PC-3 (cell line): Measurements from ENCODE around the gene EFR3B. TPM values are rescaled to one million over a fixed set of nuclear protein-coding genes. Genes with fewer than 3 reads are reported as not detected.
A peak's percentile ranks its signal among the peaks of the same experiment; 100 is the strongest.

Source experiments
- ATAC-seq: fragments of 200-7000 bp; cut with Tn5 transposase; 2 replicates; pipeline ENCODE4 v1.9.1; 2020; ENCODE audit warnings: mild to moderate bottlenecking, moderate library complexity
- BruUV-seq: library from RNA; stranded (reverse); fragments of 400-500 nt; replicated peaks from 2 replicates; lab custom pipeline; 2021; lab: Mats Ljungman, UMichigan
- CTCF ChIA-PET: fragments of 300-600 bp; sonication (Branson Sonifier 250); formaldehyde crosslinking; loops from one replicate; lab custom pipeline; 2022; ENCODE audit warnings: antibody characterized with exemption; lab: Charles Lee
- POLR2A ChIA-PET: fragments of 300-600 bp; sonication (Branson Sonifier 250); formaldehyde crosslinking; loops from one replicate; lab custom pipeline; 2022; ENCODE audit warnings: antibody characterized with exemption; ENCODE audit not compliant: unreplicated experiment; lab: Charles Lee
- DNase-seq: peaks from one replicate; pipeline ENCODE4 v3.0.0-alpha.2; 2015
- H2AFZ ChIP-seq: fragments of 300-600 bp; sonication (generic); 2 replicates; pipeline ENCODE4 v1.6.0; 2016; ENCODE audit warnings: antibody characterized with exemption, low read length
- H3F3A ChIP-seq: fragments of 300-600 bp; sonication (generic); one replicate; pipeline ENCODE4 v1.6.0; 2017; ENCODE audit warnings: antibody characterized with exemption, low read length, control low read depth, mild to moderate bottlenecking; ENCODE audit not compliant: unreplicated experiment
- H3K27ac ChIP-seq: fragments of 300-600 bp; sonication (generic); 2 replicates; pipeline ENCODE4 v1.5.1; 2016; ENCODE audit warnings: mild to moderate bottlenecking, low read length
- H3K27me3 ChIP-seq: fragments of 300-600 bp; sonication (generic); 2 replicates; pipeline ENCODE4 v1.6.1; 2016; ENCODE audit warnings: low read length, mixed read lengths
- H3K36me3 ChIP-seq: fragments of 300-600 bp; sonication (generic); 2 replicates; pipeline ENCODE4 v1.6.1; 2016; ENCODE audit warnings: low read depth, mixed run types, low read length, mixed read lengths
- H3K4me1 ChIP-seq: fragments of 300-600 bp; sonication (generic); 2 replicates; pipeline ENCODE4 v1.5.1; 2016; ENCODE audit warnings: low read length; ENCODE audit not compliant: insufficient read depth
- H3K4me2 ChIP-seq: fragments of 300-600 bp; sonication (generic); 2 replicates; pipeline ENCODE4 v1.6.0; 2016; ENCODE audit warnings: low read length
- H3K4me3 ChIP-seq: fragments of 300-600 bp; sonication (generic); 2 replicates; pipeline ENCODE4 v1.5.1; 2016; ENCODE audit warnings: mild to moderate bottlenecking, low read length, mixed read lengths
- H3K79me2 ChIP-seq: fragments of 300-600 bp; sonication (generic); 2 replicates; pipeline ENCODE4 v1.6.1; 2017; ENCODE audit warnings: low read length, mixed read lengths
- H3K9ac ChIP-seq: fragments of 300-600 bp; sonication (generic); 2 replicates; pipeline ENCODE4 v1.6.0; 2016; ENCODE audit warnings: mild to moderate bottlenecking, low read length
- H3K9me2 ChIP-seq: fragments of 300-600 bp; sonication (generic); replicated peaks from 2 replicates; pipeline ENCODE4 v1.6.1; 2016; ENCODE audit warnings: mixed run types, low read length, mixed read lengths
- H3K9me3 ChIP-seq: fragments of 300-600 bp; sonication (generic); 2 replicates; pipeline ENCODE4 v1.6.1; 2016; ENCODE audit warnings: low read length, mixed read lengths
- H4K20me1 ChIP-seq: fragments of 300-600 bp; sonication (generic); 2 replicates; pipeline ENCODE4 v1.6.1; 2016; ENCODE audit warnings: low read length, mixed read lengths
- CTCF ChIP-seq: fragments of 300-600 bp; sonication (generic); conservative IDR thresholded peaks from 2 replicates; pipeline ENCODE4 v1.5.1; 2017; ENCODE audit warnings: antibody characterized with exemption, low read depth, mild to moderate bottlenecking, low read length
- EZH2 ChIP-seq: fragments of 300-600 bp; sonication (generic); IDR thresholded peaks from one replicate; pipeline ENCODE4 v1.6.1; 2017; ENCODE audit warnings: antibody characterized with exemption, mild to moderate bottlenecking, low read length; ENCODE audit not compliant: unreplicated experiment
- EZH2phosphoT487 ChIP-seq: fragments of 300-600 bp; sonication (generic); IDR thresholded peaks from 2 replicates; pipeline ENCODE4 v1.6.1; 2018; ENCODE audit warnings: mild to moderate bottlenecking, antibody characterized with exemption, low read length, borderline replicate concordance
- intact Hi-C: fragments of 100-400 bp; cut with micrococcal nuclease; formaldehyde crosslinking; loops from 2 replicates; pipeline ENCODE4 v1.9.0; 2023
- total RNA-seq: library from RNA; depleted of rRNA; stranded (reverse); fragments of >200 nt; gene quantifications from 2 replicates; pipeline ENCODE4 v1.2.3, GENCODE V29; 2014

EFR3B gene
- total RNA-seq, 1 experiment from 2014 or later, result 4.6 TPM

DNA sequence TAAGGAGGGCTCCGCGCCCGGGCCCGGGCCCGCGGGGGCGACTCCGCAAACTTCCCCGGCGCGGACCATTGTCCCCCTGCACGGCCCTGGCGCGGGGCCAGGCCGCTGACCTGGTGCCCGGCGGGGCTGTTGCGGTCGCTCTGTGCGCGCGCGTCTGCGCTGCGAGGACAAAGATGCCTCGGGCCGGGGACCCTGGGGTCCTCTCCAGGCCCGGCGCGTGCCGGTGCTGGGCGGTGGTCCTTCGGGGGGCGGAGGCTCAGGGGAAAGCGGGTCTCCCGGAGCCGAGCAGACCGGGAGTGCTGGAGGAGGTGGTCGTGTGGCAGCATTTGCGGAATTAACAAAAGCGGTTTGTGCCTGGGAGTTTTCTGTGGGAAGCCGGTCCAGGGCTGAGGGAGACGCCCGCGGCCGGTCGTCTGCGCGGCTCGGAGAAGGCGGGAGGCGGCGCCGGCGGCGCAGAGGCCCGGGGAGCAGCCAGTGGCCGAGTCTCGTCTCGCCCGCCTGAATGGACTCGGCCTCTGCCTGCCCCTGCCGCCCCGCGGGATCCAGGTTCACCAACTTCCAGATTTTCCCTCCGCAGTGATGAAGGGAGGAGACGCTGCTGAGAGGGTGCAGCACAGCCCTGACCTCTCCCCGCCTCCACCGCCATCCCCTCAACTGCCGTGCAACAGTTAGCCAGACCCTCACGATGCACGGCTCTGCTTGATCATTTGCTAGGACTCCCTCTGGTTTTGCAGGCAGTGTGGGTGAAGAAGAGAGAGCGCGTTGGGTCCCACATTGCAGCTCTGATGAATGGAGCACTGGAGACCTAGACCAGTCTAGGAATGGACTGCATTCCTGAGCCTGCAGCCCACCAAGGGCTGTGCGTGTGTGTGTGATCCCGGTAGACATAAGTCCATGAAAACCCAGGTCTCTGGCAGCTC is 705 bp downstream of the EFR3B start:
- Histone ChIP-seq H3K4me1 (peaks cover 29% of the 10 kb centered on the region), H3F3A (no peaks in the 10 kb centered on the region), H3K9ac (peak overlapping the region; percentile 47), H3K27ac (no peak overlapping the region), H3K27me3 (no peaks in the 10 kb centered on the region), H3K9me3 (no peaks in the 10 kb centered on the region), H2AFZ (peak overlapping the region; percentile 99), H3K9me2 (no peaks in the 10 kb centered on the region), H3K4me2 (peak overlapping the region; percentile 100), H4K20me1 (peaks cover 4% of the 10 kb centered on the region; the same call in 1 of the 2 replicates), H3K36me3 (no peaks in the 10 kb centered on the region), H3K79me2 (no peaks in the 10 kb centered on the region), H3K4me3 (peak overlapping the region; percentile 91)
- intact Hi-C loops, result loop anchor here (1.0 to 5.0 kb wide), 4 partner anchors 36 to 250 kb away; partner anchors contain the start of genes CENPO and PTRHD1
- DNase-seq (peak; percentile 17), ATAC-seq (peak; percentile 17)
- TF ChIP-seq EZH2phosphoT487 (no peak), CTCF (no peak), EZH2 (no peak)
- CTCF ChIA-PET, result interaction anchor here (1.4 kb wide), 1 partner anchor 87 kb away, joined by 9 read pairs; no protein-coding TSS in a partner anchor
- POLR2A ChIA-PET, result no interaction called here
- BruUV-seq, result TSS peak; percentile 26

- Histone ChIP-seq H2AFZ (peak overlapping the region; percentile 99), H3K9me2 (no peaks in the 10 kb centered on the region), H3K9me3 (no peaks in the 10 kb centered on the region), H3K4me3 (peak overlapping the region; percentile 91), H3K4me2 (peak overlapping the region; percentile 100), H3K79me2 (no peaks in the 10 kb centered on the region), H3K27ac (peak overlapping the region; percentile 45), H4K20me1 (peaks cover 4% of the 10 kb centered on the region; the same call in 1 of the 2 replicates), H3K4me1 (peaks cover 29% of the 10 kb centered on the region), H3K36me3 (no peaks in the 10 kb centered on the region), H3K27me3 (no peaks in the 10 kb centered on the region), H3K9ac (no peak overlapping the region), H3F3A (no peaks in the 10 kb centered on the region)
- TF ChIP-seq EZH2, result no peak
- TF ChIP-seq CTCF, result no peak
- no peak for TF ChIP-seq EZH2phosphoT487
- POLR2A ChIA-PET, result no interaction called here
- DNase-seq, result peak; percentile 69
- ATAC-seq, result peak; percentile 25
- intact Hi-C loops, result loop anchor here (2.0 to 5.0 kb wide), 2 partner anchors 85 to 251 kb away; partner anchors contain the start of genes CENPO and PTRHD1
- BruUV-seq, result no TSS peak
- CTCF ChIA-PET, result no interaction called here
Observed at GRCh38 chr2:25043241-25043867, 1.5 kb downstream of the EFR3B start.
